SU-DHL-6 (cell line): ENCODE measurements around the gene KRTDAP.

Source experiments
- EZH2phosphoT487 ChIP-seq: fragments of 200-600 bp; sonication (generic), shearing (Covaris generic); conservative IDR thresholded peaks from 2 replicates; pipeline ENCODE4 v1.6.1; 2018; ENCODE audit warnings: mild to moderate bottlenecking, antibody characterized with exemption, low read length, moderate library complexity, mixed read lengths
- TF ChIP-seq, protein P1 (sequence below): fragments of 200-600 bp; sonication (generic); IDR thresholded peaks from one replicate; pipeline ENCODE4 v1.5.1; 2017; ENCODE audit warnings: antibody characterized with exemption, mild to moderate bottlenecking, low read length, moderate library complexity; ENCODE audit not compliant: insufficient read depth, poor library complexity, severe bottlenecking

GRCh38 chr19:35506011-35506410 lies 15.7 kb upstream of the KRTDAP start:
- TF ChIP-seq, protein P1, sequence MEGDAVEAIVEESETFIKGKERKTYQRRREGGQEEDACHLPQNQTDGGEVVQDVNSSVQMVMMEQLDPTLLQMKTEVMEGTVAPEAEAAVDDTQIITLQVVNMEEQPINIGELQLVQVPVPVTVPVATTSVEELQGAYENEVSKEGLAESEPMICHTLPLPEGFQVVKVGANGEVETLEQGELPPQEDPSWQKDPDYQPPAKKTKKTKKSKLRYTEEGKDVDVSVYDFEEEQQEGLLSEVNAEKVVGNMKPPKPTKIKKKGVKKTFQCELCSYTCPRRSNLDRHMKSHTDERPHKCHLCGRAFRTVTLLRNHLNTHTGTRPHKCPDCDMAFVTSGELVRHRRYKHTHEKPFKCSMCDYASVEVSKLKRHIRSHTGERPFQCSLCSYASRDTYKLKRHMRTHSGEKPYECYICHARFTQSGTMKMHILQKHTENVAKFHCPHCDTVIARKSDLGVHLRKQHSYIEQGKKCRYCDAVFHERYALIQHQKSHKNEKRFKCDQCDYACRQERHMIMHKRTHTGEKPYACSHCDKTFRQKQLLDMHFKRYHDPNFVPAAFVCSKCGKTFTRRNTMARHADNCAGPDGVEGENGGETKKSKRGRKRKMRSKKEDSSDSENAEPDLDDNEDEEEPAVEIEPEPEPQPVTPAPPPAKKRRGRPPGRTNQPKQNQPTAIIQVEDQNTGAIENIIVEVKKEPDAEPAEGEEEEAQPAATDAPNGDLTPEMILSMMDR, result no peak
- TF ChIP-seq EZH2phosphoT487, result no peak
